K562 (cell line): ENCODE measurements around the gene RGS6. TPM values are rescaled to one million over a fixed set of nuclear protein-coding genes. Genes with fewer than 3 reads are reported as not detected.

Source experiments
- ATAC-seq: fragments of 200-7000 bp; cut with Tn5 transposase; 3 replicates; pipeline ENCODE4 v1.9.1; 2020; ENCODE audit warnings: moderate library complexity
- BruUV-seq: library from RNA; stranded (reverse); fragments of 400-500 nt; replicated peaks from 2 replicates; lab custom pipeline; 2021; lab: Mats Ljungman, UMichigan
- CTCF ChIA-PET: fragments of 300-600 bp; formaldehyde crosslinking; extraction: SDS; loops from one replicate; lab custom pipeline; 2021; ENCODE audit warnings: low intra/inter-chr PET ratio; lab: Yijun Ruan, JAX
- POLR2A ChIA-PET: fragments of 300-600, 350-650 bp; sonication (Branson Sonifier 250); formaldehyde crosslinking; extraction: SDS; loops from one replicate; lab custom pipeline; 2021; ENCODE audit warnings: antibody characterized with exemption, inconsistent platforms; lab: Yijun Ruan, JAX
- DNase-seq, 4 experiments: peaks; one replicate each; pipeline versions ENCODE4 v3.0.0 to v3.0.0-alpha.2; 2011 to 2018; ENCODE audit warnings: low spot score in 3 of 4, mixed read lengths in 3 of 4; ENCODE audit errors: extremely low read depth in 1 of 4
- FAIRE-seq: peaks from 2 replicates; lab custom pipeline; 2011; peaks lifted over from hg19 to GRCh38; lab: Jason Lieb, UNC
- H2AFZ ChIP-seq: 2 replicates; pipeline ENCODE4 v1.6.0; 2011; ENCODE audit warnings: low read depth, low read length, control low read depth, inconsistent platforms
- H3K27ac ChIP-seq: fragments of 200-600 bp; 3 replicates; pipeline ENCODE4 v1.8.0; 2011; ENCODE audit warnings: low read depth, mild to moderate bottlenecking, control low read depth, inconsistent platforms, low read length, moderate library complexity, mixed read lengths; ENCODE audit errors: extremely low read depth
- H3K27me3 ChIP-seq, 2 experiments: fragments of 300-600 bp in 1 of 2; 2 replicates in 1 of 2; 3 replicates in 1 of 2; pipeline versions ENCODE4 v1.6.0 to v1.8.0; 2011; ENCODE audit warnings: inconsistent platforms in 2 of 2, low read length in 2 of 2, mild to moderate bottlenecking in 1 of 2, mixed read lengths in 1 of 2, moderate library complexity in 1 of 2; ENCODE audit not compliant: control insufficient read depth in 2 of 2, insufficient read depth in 2 of 2
- H3K36me3 ChIP-seq: fragments of 300-600 bp; 3 replicates; pipeline ENCODE4 v1.8.0; 2011; ENCODE audit warnings: mild to moderate bottlenecking, low read length, inconsistent platforms; ENCODE audit not compliant: control insufficient read depth, insufficient read depth
- H3K4me1 ChIP-seq, 2 experiments: fragments of 200-600 bp in 1 of 2; replicated peaks in 1 of 2; 2 replicates in 1 of 2; 3 replicates in 1 of 2; pipeline versions ENCODE4 v1.5.1 to v1.8.0; 2011; ENCODE audit warnings: inconsistent platforms in 2 of 2, low read length in 2 of 2, mild to moderate bottlenecking in 1 of 2, mixed read lengths in 1 of 2, moderate library complexity in 1 of 2; ENCODE audit not compliant: control insufficient read depth in 2 of 2, insufficient read depth in 2 of 2
- H3K4me2 ChIP-seq: 2 replicates; pipeline ENCODE4 v1.6.1; 2011; ENCODE audit warnings: low read length, control low read depth, inconsistent platforms, mixed read lengths; ENCODE audit not compliant: insufficient read depth
- H3K4me3 ChIP-seq: fragments of 200-600 bp; sonication (generic), shearing (Covaris generic); 2 replicates; pipeline ENCODE4 v1.5.1; 2016; ENCODE audit warnings: control low read depth, inconsistent platforms
- H3K79me2 ChIP-seq: fragments of 200-600 bp; 3 replicates; pipeline ENCODE4 v1.8.0; 2011; ENCODE audit warnings: low read length, inconsistent platforms; ENCODE audit not compliant: control insufficient read depth, insufficient read depth
- H3K9ac ChIP-seq, 2 experiments: 2 replicates each; pipeline versions ENCODE4 v1.6.0 to v1.6.1; 2011; ENCODE audit warnings: low read depth in 2 of 2, low read length in 2 of 2, control low read depth in 1 of 2, inconsistent platforms in 1 of 2, mild to moderate bottlenecking in 1 of 2, mixed read lengths in 1 of 2; ENCODE audit not compliant: insufficient read depth in 1 of 2
- H3K9me1 ChIP-seq: one replicate; pipeline ENCODE4 v1.6.0; 2011; ENCODE audit warnings: inconsistent platforms, mild to moderate bottlenecking, low read length, moderate library complexity; ENCODE audit not compliant: control insufficient read depth, insufficient read depth
- H3K9me3 ChIP-seq: replicated peaks from 2 replicates; pipeline ENCODE4 v1.5.1; 2011; ENCODE audit warnings: low read depth, low read length, inconsistent platforms; ENCODE audit not compliant: control insufficient read depth, insufficient read depth
- H4K20me1 ChIP-seq: replicated peaks from 2 replicates; pipeline ENCODE4 v1.6.1; 2011; ENCODE audit warnings: low read length, inconsistent platforms, mixed read lengths; ENCODE audit not compliant: control insufficient read depth, insufficient read depth
- CBFA2T2 ChIP-seq: fragments of 450-650 bp; conservative IDR thresholded peaks from 2 replicates; pipeline ENCODE4 v1.6.1; 2017; ENCODE audit warnings: mild to moderate bottlenecking
- CHD1 ChIP-seq: fragments of 200-600 bp; sonication (generic); IDR thresholded peaks from one replicate; pipeline ENCODE4 v1.6.1; 2012; ENCODE audit warnings: mild to moderate bottlenecking, moderate library complexity, low read length, inconsistent platforms
- FOXK2 ChIP-seq, 2 experiments: fragments of 450-650 bp; IDR thresholded peaks in 1 of 2; conservative IDR thresholded peaks in 1 of 2; 2 replicates each; pipeline ENCODE4 v1.6.1; 2016; ENCODE audit warnings: low read depth in 2 of 2, mild to moderate bottlenecking in 1 of 2
- HDAC3 ChIP-seq: fragments of 450-650 bp; IDR thresholded peaks from 2 replicates; pipeline ENCODE4 v1.6.1; 2018; ENCODE audit warnings: borderline replicate concordance, mild to moderate bottlenecking, moderate library complexity; ENCODE audit not compliant: partially characterized antibody
- NFRKB ChIP-seq: fragments of 450-650 bp; IDR thresholded peaks from 2 replicates; pipeline ENCODE4 v1.6.1; 2016; ENCODE audit warnings: low read depth
- NR4A1 ChIP-seq, 2 experiments: fragments of 250-450 bp in 1 of 2; fragments of 450-650 bp in 1 of 2; sonication (Bioruptor Pico) in 1 of 2; IDR thresholded peaks; 2 replicates each; pipeline versions ENCODE4 v1.4.0 to v1.6.1; 2016 to 2020; ENCODE audit warnings: mild to moderate bottlenecking in 2 of 2, missing compliant biosample characterization in 1 of 2, missing genetic modification characterization in 1 of 2, moderate library complexity in 1 of 2
- SMARCB1 ChIP-seq: IDR thresholded peaks from 2 replicates; pipeline ENCODE4 v1.6.1; 2011; ENCODE audit warnings: improper control_type of control experiment, low read depth; ENCODE audit not compliant: insufficient read length
- ZBTB17 ChIP-seq: fragments of 450-650 bp; formaldehyde crosslinking; IDR thresholded peaks from 2 replicates; pipeline ENCODE4 v1.4.0; 2020; ENCODE audit warnings: mild to moderate bottlenecking
- ZC3H8 ChIP-seq: fragments of 450-650 bp; IDR thresholded peaks from 2 replicates; pipeline ENCODE4 v1.6.1; 2017
- ZNF3 ChIP-seq: fragments of 250-450 bp; sonication (Bioruptor Pico); IDR thresholded peaks from 2 replicates; pipeline ENCODE4 v1.5.0; 2021; ENCODE audit warnings: mild to moderate bottlenecking, moderate library complexity
- ZNF696 ChIP-seq: fragments of 250-450 bp; sonication (Bioruptor Pico); conservative IDR thresholded peaks from 2 replicates; pipeline ENCODE4 v1.4.0; 2020; ENCODE audit warnings: mild to moderate bottlenecking, moderate library complexity
- ZNF76 ChIP-seq: fragments of 250-450 bp; sonication (Bioruptor Pico); IDR thresholded peaks from 2 replicates; pipeline ENCODE4 v1.4.0; 2020; ENCODE audit warnings: mild to moderate bottlenecking, moderate library complexity, borderline replicate concordance
- WGBS: fragments of 100-300 bp; shearing (Covaris generic); methylation state at CpG from one replicate; pipeline ENCODE4 v1.1.6; 2016; ENCODE audit warnings: low coverage, mixed read lengths; ENCODE audit not compliant: insufficient coverage; ENCODE audit errors: missing lambda C conversion rate; 5-methylcytosine and 5-hydroxymethylcytosine counted together
- in situ Hi-C: fragments of 300-500 bp; cut with MboI; formaldehyde crosslinking; loops from 4 replicates; pipeline ENCODE4 v1.15.0; 2018; ENCODE audit warnings: inconsistent platforms, mixed read lengths
- intact Hi-C: fragments of 100-400 bp; cut with micrococcal nuclease; formaldehyde crosslinking; loops from 2 replicates; pipeline ENCODE4 v1.14.2; 2022
- polyA plus RNA-seq, 8 experiments: library from polyadenylated mRNA; depleted of rRNA in 4 of 8; stranded (reverse) in 5 of 8; unstranded in 3 of 8; fragments of >200 nt; fragmentation: Nextera tagmentation in 2 of 8; fragmentation: Illumina TruSeq in 1 of 8; extraction: Ambion mirVana in 2 of 8; extraction: Trizol in 1 of 8; gene quantifications; 2 replicates each; pipeline versions ENCODE4 v1.2.1 to v1.2.3, GENCODE V29; 2011 to 2014; ENCODE audit warnings: inconsistent platforms in 1 of 8, missing spikeins in 1 of 8
- total RNA-seq, 7 experiments: library from RNA; depleted of rRNA in 6 of 7; stranded (reverse); fragments of >200 nt in 6 of 7; fragmentation: Illumina TruSeq in 2 of 7; extraction: Trizol in 2 of 7; gene quantifications; 2 replicates each; pipeline versions ENCODE4 v1.2.1 to v1.2.3, GENCODE V29; 2011 to 2021; ENCODE audit warnings: low replicate concordance in 1 of 7

RGS6 gene
- total and polyA plus RNA-seq, 9 of the 15 experiments (the other 6 are each of a cell fraction or from before 2014, with no cell fraction given), result not detected

DNA sequence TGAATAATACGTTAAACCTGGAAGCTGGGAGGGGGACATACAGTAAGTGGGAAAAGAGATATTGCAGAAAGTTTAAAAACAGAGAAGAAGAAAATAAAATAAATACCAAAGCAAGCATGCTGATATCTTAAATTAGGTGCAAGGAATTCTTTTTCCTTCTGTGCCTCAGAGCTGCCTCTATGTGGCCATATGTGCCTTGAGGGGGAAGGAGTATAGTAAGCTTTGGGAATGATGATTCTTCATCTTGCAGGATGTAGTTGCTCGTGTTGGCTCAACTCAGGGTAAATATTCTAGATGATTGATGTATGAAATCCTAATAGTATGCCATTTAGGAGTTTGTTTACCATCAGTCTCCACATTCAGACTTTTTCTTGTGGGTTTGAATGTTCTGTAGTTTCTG, 251.4 kb downstream of the RGS6 start:
- Histone ChIP-seq H3K4me1 (no peaks in the 10 kb centered on the region), H3K79me2 (no peaks in the 10 kb centered on the region), H3K27ac (no peak overlapping the region), H3K4me2 (no peak overlapping the region), H2AFZ (no peak overlapping the region), H4K20me1 (no peaks in the 10 kb centered on the region), H3K9ac (no peak overlapping the region), H3K36me3 (no peaks in the 10 kb centered on the region), H3K9me3 (no peaks in the 10 kb centered on the region), H3K27me3 (no peaks in the 10 kb centered on the region), H3K4me3 (no peak overlapping the region), H3K9me1 (no peaks in the 10 kb centered on the region)
- no TSS peak for BruUV-seq
- FAIRE-seq (no peak), DNase-seq (no peak), ATAC-seq (no peak)
- 0% methylated on average over 2 of the region's 2 CpGs for WGBS
- ChIA-PET POLR2A (no interaction called here), CTCF (no interaction called here)
- intact Hi-C loops, result no loop called here
- in situ Hi-C loops, result no loop called here
- TF ChIP-seq ZC3H8, result no peak
- no peak for TF ChIP-seq NFRKB
- TF ChIP-seq ZNF76, result no peak
- no peak for TF ChIP-seq ZNF696

- Histone ChIP-seq H2AFZ (no peak overlapping the region), H3K4me3 (no peak overlapping the region), H3K27me3 (no peaks in the 10 kb centered on the region), H3K4me2 (no peak overlapping the region), H3K79me2 (no peaks in the 10 kb centered on the region), H3K36me3 (no peaks in the 10 kb centered on the region), H3K9ac (no peak overlapping the region), H3K4me1 (no peaks in the 10 kb centered on the region), H3K9me1 (no peaks in the 10 kb centered on the region), H4K20me1 (no peaks in the 10 kb centered on the region), H3K9me3 (no peaks in the 10 kb centered on the region), H3K27ac (no peak overlapping the region)
- ChIA-PET CTCF (no interaction called here), POLR2A (no interaction called here)
- in situ Hi-C loops (no loop called here), intact Hi-C loops (no loop called here)
- DNase-seq (no peak), FAIRE-seq (no peak), ATAC-seq (no peak)
- 0% methylated on average over 2 of the region's 3 CpGs for WGBS
- BruUV-seq, result no TSS peak
- TF ChIP-seq CBFA2T2 (no peak), HDAC3 (no peak), FOXK2 (conservative IDR thresholded peaks at IDR 0.05 in 1 of 2, IDR thresholded peaks at IDR 0.05 in 1 of 2; ENCODE audit: low read depth in 2 of 2) (no peak), NR4A1 (CRISPR knock-in tag; IDR thresholded peaks at IDR 0.05) (no peak), NR4A1 (tag; IDR thresholded peaks at IDR 0.05) (no peak), ZBTB17 (CRISPR knock-in tag) (no peak), CHD1 (no peak), SMARCB1 (no peak), ZNF3 (no peak)
These were observed 254.3 kb downstream of the RGS6 start for GRCh38 chr14:72186523-72186922.
